Endothelial cell of umbilical vein (primary cell): ENCODE measurements around the gene REG3A. TPM values are rescaled to one million over a fixed set of nuclear protein-coding genes. Genes with fewer than 3 reads are reported as not detected.

Experiments used
- BruUV-seq: library from RNA; stranded (reverse); fragments of 400-500 nt; replicated peaks from 2 replicates; lab custom pipeline; 2021; lab: Mats Ljungman, UMichigan
- CTCF ChIA-PET: fragments of 300-600, 350-600 bp; sonication (Branson Sonifier 250); formaldehyde crosslinking; loops from one replicate; lab custom pipeline; 2021; ENCODE audit warnings: antibody characterized with exemption, inconsistent platforms; lab: Charles Lee
- POLR2A ChIA-PET: fragments of 300-600, 350-600 bp; sonication (Branson Sonifier 250); formaldehyde crosslinking; loops from one replicate; lab custom pipeline; 2021; ENCODE audit warnings: antibody characterized with exemption, inconsistent platforms; lab: Charles Lee
- DNase-seq: peaks from one replicate; pipeline ENCODE4 v3.0.0-alpha.2; 2011; ENCODE audit warnings: low read depth, low spot score
- FAIRE-seq: peaks from 2 replicates; lab custom pipeline; 2011; peaks lifted over from hg19 to GRCh38; lab: Jason Lieb, UNC
- H2AFZ ChIP-seq: 2 replicates; pipeline ENCODE4 v1.6.0; 2012; ENCODE audit warnings: low read depth, low read length, control low read depth, inconsistent platforms
- H3K27ac ChIP-seq: 2 replicates; pipeline ENCODE4 v1.5.1; 2011; ENCODE audit warnings: low read depth, mild to moderate bottlenecking, control low read depth, low read length, moderate library complexity; ENCODE audit not compliant: insufficient read depth
- H3K27me3 ChIP-seq, 2 experiments: 2 replicates each; pipeline versions ENCODE4 v1.6.0 to v1.6.1; 2011; ENCODE audit warnings: low read length in 2 of 2, mixed read lengths in 1 of 2; ENCODE audit not compliant: control insufficient read depth in 2 of 2, insufficient read depth in 2 of 2
- H3K36me3 ChIP-seq, 2 experiments: 2 replicates in 1 of 2; 3 replicates in 1 of 2; pipeline ENCODE4 v1.5.1; 2011; ENCODE audit warnings: low read length in 2 of 2, mild to moderate bottlenecking in 1 of 2, moderate library complexity in 1 of 2; ENCODE audit not compliant: control insufficient read depth in 2 of 2, insufficient read depth in 2 of 2; ENCODE audit errors: extremely low read depth in 1 of 2
- H3K4me1 ChIP-seq: 3 replicates; pipeline ENCODE4 v1.5.1; 2011; ENCODE audit warnings: mild to moderate bottlenecking, low read length; ENCODE audit not compliant: control insufficient read depth, insufficient read depth; ENCODE audit errors: extremely low read depth
- H3K4me2 ChIP-seq: 2 replicates; pipeline ENCODE4 v1.6.1; 2011; ENCODE audit warnings: low read length, control low read depth, mixed read lengths; ENCODE audit not compliant: insufficient read depth
- H3K4me3 ChIP-seq, 3 experiments: fragments of 200-600 bp in 1 of 3; sonication (generic), shearing (Covaris generic) in 1 of 3; replicated peaks in 1 of 3; 2 replicates each; pipeline ENCODE4 v1.5.1; 2011 to 2016; ENCODE audit warnings: control low read depth in 3 of 3, low read length in 3 of 3, mild to moderate bottlenecking in 2 of 3, inconsistent platforms in 1 of 3, low read depth in 1 of 3, moderate library complexity in 1 of 3; ENCODE audit not compliant: insufficient read depth in 1 of 3
- H3K79me2 ChIP-seq: 2 replicates; pipeline ENCODE4 v1.6.0; 2012; ENCODE audit warnings: low read length, inconsistent platforms; ENCODE audit not compliant: control insufficient read depth, insufficient read depth
- H3K9ac ChIP-seq: replicated peaks from 2 replicates; pipeline ENCODE3; 2011; ENCODE audit warnings: low read length, control low read depth; ENCODE audit not compliant: insufficient read depth; ENCODE audit errors: extremely low read depth
- H3K9me1 ChIP-seq: replicated peaks from 3 replicates; pipeline ENCODE4 v1.6.0; 2011; ENCODE audit warnings: mild to moderate bottlenecking, low read length; ENCODE audit not compliant: control insufficient read depth, insufficient read depth; ENCODE audit errors: extremely low read depth
- H3K9me3 ChIP-seq: replicated peaks from 2 replicates; pipeline ENCODE4 v1.5.1; 2012; ENCODE audit warnings: low read length, inconsistent platforms; ENCODE audit not compliant: control insufficient read depth, insufficient read depth
- H4K20me1 ChIP-seq: replicated peaks from 2 replicates; pipeline ENCODE3; 2011; ENCODE audit warnings: mild to moderate bottlenecking, low read length; ENCODE audit not compliant: control insufficient read depth, insufficient read depth; ENCODE audit errors: extremely low read depth
- CTCF ChIP-seq, 2 donors: IDR thresholded peaks; 1 replicate in 1 of 2; 2 replicates in 1 of 2; pipeline ENCODE4 v1.5.1; 2011; ENCODE audit warnings: low read length in 2 of 2, mild to moderate bottlenecking in 2 of 2, moderate library complexity in 2 of 2, control low read depth in 1 of 2, inconsistent platforms in 1 of 2, low read depth in 1 of 2; ENCODE audit not compliant: insufficient read depth in 1 of 2; ENCODE audit errors: extremely low read depth in 1 of 2
- EZH2 ChIP-seq: IDR thresholded peaks from 2 replicates; pipeline ENCODE4 v1.6.1; 2012; ENCODE audit warnings: borderline replicate concordance, low read depth, mild to moderate bottlenecking, moderate library complexity, low read length, inconsistent platforms; ENCODE audit not compliant: severe bottlenecking
- POLR2AphosphoS5 ChIP-seq: IDR thresholded peaks from 2 replicates; pipeline ENCODE4 v1.6.1; 2012; ENCODE audit warnings: low read depth, mild to moderate bottlenecking, control low read depth, low read length, moderate library complexity; ENCODE audit not compliant: insufficient read depth
- dilution Hi-C: fragments of 300-500 bp; cut with MboI; formaldehyde crosslinking; loops from one replicate; pipeline ENCODE4 v1.15.0; 2019; ENCODE audit warnings: low sequenced_read_pairs; ENCODE audit not compliant: extremely low pct_ligation_motif_present
- intact Hi-C: fragments of 100-400 bp; cut with micrococcal nuclease; formaldehyde crosslinking; loops from one replicate; pipeline ENCODE4 v1.10.0; 2022
- polyA plus RNA-seq, 4 experiments: library from polyadenylated mRNA; depleted of rRNA in 3 of 4; stranded (reverse) in 3 of 4; unstranded in 1 of 4; fragments of >200 nt; gene quantifications; 2 replicates each; pipeline versions ENCODE4 v1.2.1 to v1.2.3, GENCODE V29; 2011 to 2012; ENCODE audit warnings: missing spikeins in 1 of 4
- total RNA-seq: library from RNA; stranded (reverse); gene quantifications from 2 replicates; pipeline ENCODE4 v1.2.3, GENCODE V29; 2021

The REG3A gene
- total and polyA plus RNA-seq, 2 donors (not counting 3 experiments of a cell fraction or from before 2014, with no cell fraction given), result not detected

GRCh38 chr2:79112269-79112668 lies 47.3 kb downstream of the REG3A start:
- CTCF ChIA-PET, result no interaction called here
- intact Hi-C loops, result no loop called here

More at GRCh38 chr2:79112269-79112668, 47.3 kb downstream of the REG3A start:
- Histone ChIP-seq H3K36me3 (no peaks in the 10 kb centered on the region), H3K4me2 (no peak overlapping the region), H3K9me3 (peaks cover 3% of the 10 kb centered on the region), H3K27ac (no peak overlapping the region), H3K4me1 (no peaks in the 10 kb centered on the region), H3K4me3 (no peak overlapping the region), H3K9me1 (no peaks in the 10 kb centered on the region), H4K20me1 (no peaks in the 10 kb centered on the region), H3K27me3 (no peaks in the 10 kb centered on the region), H2AFZ (no peak overlapping the region), H3K9ac (no peak overlapping the region), H3K79me2 (no peaks in the 10 kb centered on the region)
- TF ChIP-seq POLR2AphosphoS5 (no peak), CTCF (IDR thresholded peaks at IDR 0.05; ENCODE audit: extremely low read depth in 1 of 2, insufficient read depth in 1 of 2, low read depth in 1 of 2, low read length in 2 of 2) (no peak), EZH2 (no peak)
- no peak for FAIRE-seq
- no peak for DNase-seq
- BruUV-seq, result no TSS peak
- dilution Hi-C loops, result no loop called here
- POLR2A ChIA-PET, result no interaction called here

Other genes starting within 250 kb of the REG3A start
- gene REG3G, start 134.1 kb downstream of the REG3A start, total RNA-seq, result not detected in 2 replicates
- gene REG3G, start 134.1 kb downstream of the REG3A start, polyA plus RNA-seq, result not detected in 2 replicates
- gene REG1B, start 71.8 kb downstream of the REG3A start, total RNA-seq, result not detected in 2 replicates
- gene REG1B, start 71.8 kb downstream of the REG3A start, polyA plus RNA-seq, result not detected in 2 replicates
- gene REG1A, start 39.3 kb downstream of the REG3A start, total RNA-seq, result not detected in 2 replicates
- not detected in 2 replicates for gene REG1A, start 39.3 kb downstream of the REG3A start, polyA plus RNA-seq